ENCODE measurements around the gene ICAM1. TPM values are rescaled to one million over a fixed set of nuclear protein-coding genes. Genes with fewer than 3 reads are reported as not detected.

The ICAM1 gene
- total and polyA plus RNA-seq, 2 of the 8 experiments (the other 6 are each of a cell fraction or from before 2014, with no cell fraction given): 4.0 to 9.4 TPM

- 87% methylated on average over 5 of the region's 6 CpGs; no CpG with 5 or more reads in 1 of the 2 experiments for WGBS, 2 experiments (ENCODE audit: extremely low coverage in 1 of 2, insufficient coverage in 1 of 2, insufficient read length in 1 of 2, insufficient replicate concordance in 2 of 2, low coverage in 1 of 2, low lambda C conversion rate in 2 of 2, missing lambda C conversion rate in 1 of 2)
- Histone ChIP-seq H3K79me1 (ENCODE audit: low read depth, low read length) (no peaks in the 10 kb centered on the region), H3K23me2 (ENCODE audit: low read depth, low read length) (no peaks in the 10 kb centered on the region), H3K56ac (replicated peaks; ENCODE audit: insufficient read length, low read depth, low read length) (no peak overlapping the region), H4K20me1 (replicated peaks in 1 of 2; ENCODE audit: control insufficient read depth in 1 of 2, insufficient read depth in 2 of 2, low read length in 2 of 2) (no peaks in the 10 kb centered on the region), H3K18ac (ENCODE audit: extremely low read depth, low read length) (no peak overlapping the region), H3K9me3 (ENCODE audit: insufficient read depth in 2 of 2, low read depth in 1 of 2, low read length in 1 of 2) (no peaks in the 10 kb centered on the region), H2BK120ac (replicated peaks; ENCODE audit: low read depth, low read length) (no peak overlapping the region), H3K14ac (ENCODE audit: insufficient read length) (no peak overlapping the region), H3K9ac (replicated peaks in 1 of 4; ENCODE audit: extremely low read depth in 1 of 4, low read depth in 3 of 4, low read length in 3 of 4) (no peak overlapping the region), H3K4ac (replicated peaks; ENCODE audit: insufficient read length, low read depth, low read length) (no peak overlapping the region), H2AFZ (ENCODE audit: low read length) (no peak overlapping the region), H3K4me1 (replicated peaks in 1 of 4; ENCODE audit: control insufficient read depth in 3 of 4, insufficient read depth in 4 of 4, low read length in 3 of 4) (peaks cover 0 to 3% (median 2%) of the 10 kb centered on the region in 4 experiments; a peak in 3 of 7 replicates), H2AK5ac (ENCODE audit: low read depth, low read length) (no peak overlapping the region), H3K4me3 (ENCODE audit: extremely low read depth in 1 of 4, insufficient read depth in 2 of 4, low read depth in 3 of 4, low read length in 4 of 4) (no peak overlapping the region), H2BK20ac (ENCODE audit: low read length) (no peak overlapping the region), H2BK5ac (ENCODE audit: low read depth, low read length) (no peak overlapping the region), H3K23ac (ENCODE audit: insufficient read length) (no peak overlapping the region), H3K4me2 (ENCODE audit: insufficient read depth in 1 of 2, low read depth in 2 of 2, low read length in 2 of 2) (no peak overlapping the region), H3K27ac (ENCODE audit: low read depth, low read length) (no peak overlapping the region), H4K91ac (replicated peaks; ENCODE audit: insufficient read length, low read length) (no peak overlapping the region), H3K79me2 (ENCODE audit: control insufficient read depth in 1 of 2, insufficient read depth in 2 of 2, low read length in 2 of 2) (no peaks in the 10 kb centered on the region), H2BK15ac (ENCODE audit: low read length) (no peak overlapping the region), H3K27me3 (replicated peaks in 1 of 4; ENCODE audit: control insufficient read depth in 3 of 4, extremely low read depth in 1 of 4, insufficient read depth in 3 of 4, low read length in 3 of 4) (no peaks in the 10 kb centered on the region), H3K36me3 (ENCODE audit: control insufficient read depth in 2 of 4, insufficient read depth in 4 of 4, low read length in 3 of 4) (no peaks in the 10 kb centered on the region), H2BK12ac (ENCODE audit: low read depth, low read length) (no peak overlapping the region), H4K8ac (ENCODE audit: extremely low read depth, insufficient read depth, low read length) (no peak overlapping the region), H4K5ac (ENCODE audit: insufficient read length, low read depth, low read length) (no peak overlapping the region)
- CTCF ChIA-PET (ENCODE audit: partially characterized antibody): interaction anchor here (1.4 to 2.1 kb wide), 3 partner anchors 9 to 18 kb away, joined by 5 to 8 read pairs (median 6); no protein-coding TSS in a partner anchor
- DNase-seq (ENCODE audit: low read depth in 1 of 2, low spot score in 2 of 2) (no peak), FAIRE-seq (no peak)
- POLR2A ChIA-PET (ENCODE audit: partially characterized antibody): interaction anchor here (0.6 to 1.3 kb wide), 2 partner anchors 10 to 21 kb away, joined by 3 read pairs; no protein-coding TSS in a partner anchor
- no peak for TF ChIP-seq SUZ12 (IDR thresholded peaks at IDR 0.05; ENCODE audit: low read length)
- TF ChIP-seq MAFK (IDR thresholded peaks at IDR 0.05; ENCODE audit: low read depth, low read length): no peak
- TF ChIP-seq HDAC2 (IDR thresholded peaks at IDR 0.05; ENCODE audit: borderline replicate concordance in 1 of 2, low read depth in 2 of 2, low read length in 2 of 2): no peak
- TF ChIP-seq EGR1 (IDR thresholded peaks at IDR 0.05; ENCODE audit: borderline replicate concordance, low read depth, low read length): no peak
- no peak for TF ChIP-seq MAX (IDR thresholded peaks at IDR 0.05)
- TF ChIP-seq CBX8 (IDR thresholded peaks at IDR 0.05; ENCODE audit: borderline replicate concordance, low read depth, low read length): no peak
- TF ChIP-seq ATF2 (IDR thresholded peaks at IDR 0.05; ENCODE audit: low read length): no peak
- TF ChIP-seq BRCA1 (IDR thresholded peaks at IDR 0.05; ENCODE audit: low read depth, low read length): no peak
- no peak for TF ChIP-seq KDM4A (IDR thresholded peaks at IDR 0.05; ENCODE audit: low read depth, low read length, severe bottlenecking)
- no peak for TF ChIP-seq POLR2AphosphoS5 (IDR thresholded peaks at IDR 0.05; ENCODE audit: low read depth, low read length)
These were observed 33.2 kb upstream of the ICAM1 start for GRCh38 chr19:10237702-10238101.

Data from H1 (cell line).